Renal cortical epithelial cell (primary cell): ENCODE measurements around the gene SETD1B. TPM values are rescaled to one million over a fixed set of nuclear protein-coding genes. Genes with fewer than 3 reads are reported as not detected.
A peak's percentile ranks its signal among the peaks of the same experiment; 100 is the strongest.
"Not testable (repeated sequence)": the region's sequence is repeated elsewhere in the genome, so short reads cannot be mapped to it uniquely, and the experiment has no call there.

ENCODE experiments used
- DNase-seq: peaks from one replicate; pipeline ENCODE4 v3.0.0-alpha.2; 2011; ENCODE audit warnings: low read depth
- total RNA-seq: library from RNA; depleted of rRNA; stranded (reverse); fragments of >200 nt; gene quantifications from 2 replicates; pipeline ENCODE4 v1.2.3, GENCODE V29; 2014

SETD1B gene
- total RNA-seq, 1 donor from 2014 or later, result 11.9 TPM

GRCh38 chr12:121780429-121780828, 23.4 kb upstream of the SETD1B start:
- no peak for DNase-seq

GRCh38 chr12:121781484-121781997, 22.3 kb upstream of the SETD1B start:
- no peak for DNase-seq

GRCh38 chr12:121781998-121782979, 21.5 kb upstream of the SETD1B start:
- no peak for DNase-seq

- no peak for DNase-seq
These were observed 20.0 kb upstream of the SETD1B start for GRCh38 chr12:121783766-121784165.

- peak; percentile 89 for DNase-seq
These were observed 19.3 kb upstream of the SETD1B start for GRCh38 chr12:121784460-121784859.

- DNase-seq, result peak; percentile 97
These were observed 17.4 kb upstream of the SETD1B start for GRCh38 chr12:121786440-121786825.

- DNase-seq, result no peak
These were observed 16.5 kb upstream of the SETD1B start for GRCh38 chr12:121787063-121788025.

- DNase-seq, result no peak
These were observed 15.5 kb upstream of the SETD1B start for GRCh38 chr12:121788176-121788818.

GRCh38 chr12:121789233-121789781, 14.5 kb upstream of the SETD1B start:
- no peak for DNase-seq

- peak; percentile 72 for DNase-seq
These were observed 13.7 kb upstream of the SETD1B start for GRCh38 chr12:121789800-121790728.

GRCh38 chr12:121790785-121791184, 13.0 kb upstream of the SETD1B start:
- DNase-seq, result not testable (repeated sequence)

- DNase-seq, result peak; percentile 61
These were observed 11.9 kb upstream of the SETD1B start for GRCh38 chr12:121791671-121792551.

GRCh38 chr12:121792607-121793439, 11.0 kb upstream of the SETD1B start:
- no peak for DNase-seq

GRCh38 chr12:121793440-121793837, 10.4 kb upstream of the SETD1B start, which contains the start of gene RHOF:
Gene RHOF, minus strand, starts transcription at chr12:121793688. Its CDS starts 55 bp downstream, at chr12:121793633.
- no peak for DNase-seq

GRCh38 chr12:121793838-121794533, 9.8 kb upstream of the SETD1B start:
- peak; percentile 71 for DNase-seq

GRCh38 chr12:121794534-121795033, 9.2 kb upstream of the SETD1B start:
- DNase-seq, result no peak
